Panc1 (cell line): ENCODE results near the gene DHODH. TPM values are rescaled to one million over a fixed set of nuclear protein-coding genes. Genes with fewer than 3 reads are reported as not detected.

Experiments
- ATAC-seq: fragments of 200-7000 bp; cut with Tn5 transposase; 2 replicates; pipeline ENCODE4 v1.9.1; 2020; ENCODE audit warnings: mild to moderate bottlenecking, moderate library complexity
- BruUV-seq: library from RNA; stranded (reverse); fragments of 400-500 nt; replicated peaks from 2 replicates; lab custom pipeline; 2021; lab: Mats Ljungman, UMichigan
- CTCF ChIA-PET: fragments of 300-600 bp; sonication (Branson Sonifier 250); formaldehyde crosslinking; loops from one replicate; lab custom pipeline; 2022; ENCODE audit warnings: antibody characterized with exemption; lab: Charles Lee
- POLR2A ChIA-PET: fragments of 300-600 bp; sonication (Branson Sonifier 250); formaldehyde crosslinking; loops from one replicate; lab custom pipeline; 2022; ENCODE audit warnings: antibody characterized with exemption; lab: Charles Lee
- DNase-seq: peaks from one replicate; pipeline ENCODE4 v3.0.0-alpha.2; 2010; ENCODE audit warnings: low read depth, low spot score
- H3K27ac ChIP-seq: 2 replicates; pipeline ENCODE4 v1.5.1; 2011; ENCODE audit warnings: mild to moderate bottlenecking, low read length, inconsistent platforms
- H3K27me3 ChIP-seq: fragments of 200-500 bp; sonication (Bioruptor generic); 2 replicates; pipeline ENCODE4 v1.6.0; 2014; ENCODE audit warnings: low read length, inconsistent platforms; ENCODE audit not compliant: control insufficient read depth, insufficient read depth
- H3K36me3 ChIP-seq: fragments of 200-500 bp; sonication (Bioruptor generic); 2 replicates; pipeline ENCODE4 v1.5.1; 2014; ENCODE audit warnings: inconsistent platforms, mild to moderate bottlenecking, low read length, moderate library complexity; ENCODE audit not compliant: control insufficient read depth, insufficient read depth
- H3K4me1 ChIP-seq: 2 replicates; pipeline ENCODE4 v1.5.1; 2011; ENCODE audit warnings: inconsistent platforms, mild to moderate bottlenecking, low read length, moderate library complexity; ENCODE audit not compliant: control insufficient read depth, insufficient read depth
- H3K4me3 ChIP-seq, 2 experiments: 2 replicates each; pipeline ENCODE4 v1.5.1; 2011 to 2012; ENCODE audit warnings: low read depth in 2 of 2, low read length in 2 of 2, mild to moderate bottlenecking in 2 of 2, inconsistent platforms in 1 of 2, moderate library complexity in 1 of 2
- H3K9me3 ChIP-seq: fragments of 200-500 bp; sonication (Bioruptor generic); 2 replicates; pipeline ENCODE4 v1.5.1; 2014; ENCODE audit warnings: low read depth, mild to moderate bottlenecking, inconsistent platforms, low read length, moderate library complexity; ENCODE audit not compliant: control insufficient read depth, insufficient read depth
- CTCF ChIP-seq: fragments of 450-650 bp; IDR thresholded peaks from 2 replicates; pipeline ENCODE4 v1.5.1; 2017; ENCODE audit warnings: mild to moderate bottlenecking
- POLR2AphosphoS5 ChIP-seq: IDR thresholded peaks from 2 replicates; pipeline ENCODE4 v1.6.1; 2012; ENCODE audit warnings: mild to moderate bottlenecking, low read depth, low read length, moderate library complexity
- REST ChIP-seq, 2 experiments: IDR thresholded peaks; 2 replicates each; pipeline ENCODE4 v1.6.1; 2011 to 2012; ENCODE audit warnings: low read depth in 2 of 2, control low read depth in 1 of 2, low read length in 1 of 2, mild to moderate bottlenecking in 1 of 2, moderate library complexity in 1 of 2; ENCODE audit not compliant: insufficient read depth in 1 of 2
- SIN3A ChIP-seq: IDR thresholded peaks from 2 replicates; pipeline ENCODE4 v1.6.1; 2012; ENCODE audit warnings: low read depth, mild to moderate bottlenecking, low read length, moderate library complexity, borderline replicate concordance; ENCODE audit not compliant: insufficient read depth
- TCF7L2 ChIP-seq: IDR thresholded peaks from 2 replicates; pipeline ENCODE4 v1.6.1; 2011; ENCODE audit warnings: mild to moderate bottlenecking, low read depth, low read length, inconsistent platforms
- in situ Hi-C: cut with HindIII; loops from 2 replicates; pipeline ENCODE4 v1.10.0; 2016; ENCODE audit warnings: low sequenced_read_pairs, low pct_unique_long_range_greater_than_20kb
- intact Hi-C: fragments of 100-400 bp; cut with micrococcal nuclease; formaldehyde crosslinking; loops from one replicate; pipeline ENCODE4 v1.10.0; 2022; ENCODE audit not compliant: unreplicated experiment
- total RNA-seq: library from RNA; stranded (reverse); gene quantifications from one replicate; pipeline ENCODE4 v1.2.1, GENCODE V29; 2021; ENCODE audit not compliant: unreplicated experiment

Gene DHODH
- total RNA-seq, 1 experiment from 2014 or later: 8.9 TPM

GRCh38 chr16:72015124-72015523 lies 6.6 kb downstream of the DHODH start:
- DNase-seq (no peak), ATAC-seq (no peak)
- ChIA-PET POLR2A (no interaction called here), CTCF (interaction anchor here (0.7 kb wide), 1 partner anchor 146 kb away, joined by 3 read pairs; no protein-coding TSS in a partner anchor)
- intact Hi-C loops (no loop called here), in situ Hi-C loops (no loop called here)
- H3K27me3 ChIP-seq: no peaks in the 10 kb centered on the region
- no TSS peak for BruUV-seq
- no peaks in the 10 kb centered on the region for H3K4me1 ChIP-seq
- H3K4me3 ChIP-seq: no peak overlapping the region
- TF ChIP-seq TCF7L2 (no peak), POLR2AphosphoS5 (no peak), CTCF (no peak), SIN3A (no peak), REST (IDR thresholded peaks at IDR 0.05; ENCODE audit: insufficient read depth in 1 of 2, low read depth in 2 of 2, low read length in 1 of 2) (no peak)
- H3K9me3 ChIP-seq: no peaks in the 10 kb centered on the region
- H3K36me3 ChIP-seq: no peaks in the 10 kb centered on the region
- no peak overlapping the region for H3K27ac ChIP-seq

- in situ Hi-C loops: no loop called here
- no TSS peak for BruUV-seq
- Histone ChIP-seq H3K4me3 (no peak overlapping the region), H3K27ac (no peak overlapping the region), H3K4me1 (no peaks in the 10 kb centered on the region), H3K9me3 (no peaks in the 10 kb centered on the region), H3K36me3 (no peaks in the 10 kb centered on the region), H3K27me3 (no peaks in the 10 kb centered on the region)
- POLR2A ChIA-PET: no interaction called here
- DNase-seq: no peak
- intact Hi-C loops: no loop called here
- no peak for ATAC-seq
- CTCF ChIA-PET: no interaction called here
- TF ChIP-seq TCF7L2 (no peak), SIN3A (no peak), REST (IDR thresholded peaks at IDR 0.05; ENCODE audit: insufficient read depth in 1 of 2, low read depth in 2 of 2, low read length in 1 of 2) (no peak), CTCF (no peak)
Observed at GRCh38 chr16:72018470-72018869, 9.9 kb downstream of the DHODH start.
